Osteocyte (in vitro differentiated cells): ENCODE measurements around the gene ZNF775. TPM values are rescaled to one million over a fixed set of nuclear protein-coding genes. Genes with fewer than 3 reads are reported as not detected.
"Not testable (repeated sequence)": the region's sequence is repeated elsewhere in the genome, so short reads cannot be mapped to it uniquely, and the experiment has no call there.

Source experiments
- DNase-seq: peaks from one replicate; pipeline ENCODE4 v3.0.0; 2021; ENCODE audit warnings: mixed read lengths; ENCODE audit not compliant: unreplicated experiment; ENCODE audit errors: extremely low spot score
- H3K27ac Mint-ChIP-seq: one replicate; pipeline ENCODE4 v1.8.0; 2021; ENCODE audit warnings: mild to moderate bottlenecking, mixed read lengths; ENCODE audit not compliant: unreplicated experiment
- H3K27me3 Mint-ChIP-seq: one replicate; pipeline ENCODE4 v1.8.0; 2021; ENCODE audit warnings: mixed read lengths; ENCODE audit not compliant: unreplicated experiment
- H3K36me3 Mint-ChIP-seq: one replicate; pipeline ENCODE4 v1.8.0; 2021; ENCODE audit warnings: mixed read lengths; ENCODE audit not compliant: unreplicated experiment
- H3K4me1 Mint-ChIP-seq: one replicate; pipeline ENCODE4 v1.8.0; 2021; ENCODE audit warnings: mixed read lengths; ENCODE audit not compliant: unreplicated experiment
- H3K4me3 Mint-ChIP-seq: one replicate; pipeline ENCODE4 v1.8.0; 2021; ENCODE audit warnings: mild to moderate bottlenecking, moderate library complexity, mixed read lengths; ENCODE audit not compliant: unreplicated experiment
- H3K9me3 Mint-ChIP-seq: one replicate; pipeline ENCODE4 v1.8.0; 2021; ENCODE audit warnings: mixed read lengths; ENCODE audit not compliant: unreplicated experiment
- CTCF ChIP-seq: fragments of 200-600 bp; sonication (generic); IDR thresholded peaks from 2 replicates; pipeline ENCODE4 v1.5.0; 2021; ENCODE audit warnings: antibody characterized with exemption, mild to moderate bottlenecking, moderate library complexity
- total RNA-seq: library from RNA; stranded (reverse); gene quantifications from 2 replicates; pipeline ENCODE4 v1.2.1, GENCODE V29; 2021

ZNF775 gene
- total RNA-seq, 1 donor from 2014 or later, result 5.9 TPM

GRCh38 chr7:150382844-150383225 is 3.7 kb downstream of the ZNF775 start:
- no peak for DNase-seq
- no peak for TF ChIP-seq CTCF
- no peak overlapping the region for H3K4me3 Mint-ChIP-seq
- no peaks in the 10 kb centered on the region for H3K27me3 Mint-ChIP-seq
- H3K9me3 Mint-ChIP-seq, result no peaks in the 10 kb centered on the region
- no peaks in the 10 kb centered on the region for H3K36me3 Mint-ChIP-seq
- peak overlapping the region; percentile 6 for H3K27ac Mint-ChIP-seq
- H3K4me1 Mint-ChIP-seq, result peaks cover 32% of the 10 kb centered on the region

GRCh38 chr7:150383710-150384397 is 4.7 kb downstream of the ZNF775 start:
- no peak for TF ChIP-seq CTCF
- Mint-ChIP-seq H3K9me3 (no peaks in the 10 kb centered on the region), H3K4me1 (peaks cover 23% of the 10 kb centered on the region), H3K27ac (no peak overlapping the region), H3K4me3 (no peak overlapping the region), H3K27me3 (no peaks in the 10 kb centered on the region), H3K36me3 (no peaks in the 10 kb centered on the region)
- DNase-seq, result no peak

- Mint-ChIP-seq H3K27ac (no peak overlapping the region), H3K4me1 (peaks cover 22% of the 10 kb centered on the region), H3K4me3 (no peak overlapping the region), H3K9me3 (no peaks in the 10 kb centered on the region), H3K27me3 (no peaks in the 10 kb centered on the region), H3K36me3 (no peaks in the 10 kb centered on the region)
- no peak for DNase-seq
- no peak for TF ChIP-seq CTCF
These were observed 5.5 kb downstream of the ZNF775 start for GRCh38 chr7:150384406-150385301.

- H3K27ac Mint-ChIP-seq, result no peak overlapping the region
- H3K36me3 Mint-ChIP-seq, result no peaks in the 10 kb centered on the region
- DNase-seq, result no peak
- H3K4me3 Mint-ChIP-seq, result no peak overlapping the region
- no peaks in the 10 kb centered on the region for H3K9me3 Mint-ChIP-seq
- no peak for TF ChIP-seq CTCF
- no peaks in the 10 kb centered on the region for H3K27me3 Mint-ChIP-seq
- peaks cover 15% of the 10 kb centered on the region for H3K4me1 Mint-ChIP-seq
These were observed 6.2 kb downstream of the ZNF775 start for GRCh38 chr7:150385302-150385723.

- H3K36me3 Mint-ChIP-seq, DNase-seq, H3K27me3 Mint-ChIP-seq, H3K27ac Mint-ChIP-seq, H3K9me3 Mint-ChIP-seq, H3K4me3 Mint-ChIP-seq: not testable (repeated sequence)
- peaks cover 13% of the 10 kb centered on the region for H3K4me1 Mint-ChIP-seq
These were observed 6.8 kb downstream of the ZNF775 start for GRCh38 chr7:150385884-150386283.
